H1 (cell line): ENCODE data around the gene POLA2. TPM values are rescaled to one million over a fixed set of nuclear protein-coding genes. Genes with fewer than 3 reads are reported as not detected.

Source experiments
- CTCF ChIA-PET: fragments of 300-600 bp; sonication (Branson Sonifier 250); formaldehyde crosslinking; loops from one replicate; lab custom pipeline; 2021; ENCODE audit not compliant: partially characterized antibody; lab: Charles Lee
- POLR2A ChIA-PET: fragments of 300-600 bp; sonication (Branson Sonifier 250); formaldehyde crosslinking; loops from one replicate; lab custom pipeline; 2021; ENCODE audit warnings: inconsistent platforms; ENCODE audit not compliant: partially characterized antibody; lab: Charles Lee
- DNase-seq, 2 experiments: peaks; one replicate each; pipeline versions ENCODE4 v3.0.0 to v3.0.0-alpha.2; 2010 to 2022; ENCODE audit warnings: low spot score in 2 of 2, low read depth in 1 of 2, mixed read lengths in 1 of 2
- FAIRE-seq: peaks from 2 replicates; lab custom pipeline; 2011; peaks lifted over from hg19 to GRCh38; lab: Jason Lieb, UNC
- H2AFZ ChIP-seq: 2 replicates; pipeline ENCODE4 v1.8.1; 2012; ENCODE audit warnings: low read length, inconsistent platforms
- H2AK5ac ChIP-seq: 2 replicates; pipeline ENCODE4 v1.6.1; 2013; ENCODE audit warnings: low read depth, low read length
- H2BK120ac ChIP-seq: replicated peaks from 2 replicates; pipeline ENCODE3; 2013; ENCODE audit warnings: low read depth, low read length, inconsistent platforms
- H2BK12ac ChIP-seq: 2 replicates; pipeline ENCODE4 v1.6.1; 2013; ENCODE audit warnings: low read depth, low read length
- H2BK15ac ChIP-seq: 2 replicates; pipeline ENCODE4 v1.6.1; 2013; ENCODE audit warnings: low read length
- H2BK20ac ChIP-seq: 2 replicates; pipeline ENCODE4 v1.6.1; 2013; ENCODE audit warnings: low read length
- H2BK5ac ChIP-seq: 2 replicates; pipeline ENCODE4 v1.6.1; 2013; ENCODE audit warnings: low read depth, low read length
- H3K14ac ChIP-seq: 2 replicates; pipeline ENCODE4 v1.6.1; 2013; ENCODE audit warnings: inconsistent platforms; ENCODE audit not compliant: insufficient read length
- H3K18ac ChIP-seq: 2 replicates; pipeline ENCODE4 v1.6.1; 2013; ENCODE audit warnings: low read length; ENCODE audit errors: extremely low read depth
- H3K23ac ChIP-seq: 2 replicates; pipeline ENCODE4 v1.6.1; 2013; ENCODE audit warnings: inconsistent platforms; ENCODE audit not compliant: insufficient read length
- H3K23me2 ChIP-seq: 2 replicates; pipeline ENCODE4 v1.6.1; 2013; ENCODE audit warnings: low read depth, low read length
- H3K27ac ChIP-seq: 2 replicates; pipeline ENCODE4 v1.6.1; 2011; ENCODE audit warnings: low read depth, low read length, inconsistent platforms
- H3K27me3 ChIP-seq, 4 experiments: replicated peaks in 1 of 4; 1 replicate in 1 of 4; 2 replicates in 3 of 4; pipeline versions ENCODE4 v1.6.1 to v1.8.1; 2011 to 2013; ENCODE audit warnings: low read length in 3 of 4, mild to moderate bottlenecking in 3 of 4, inconsistent platforms in 2 of 4, mixed read lengths in 2 of 4, moderate library complexity in 1 of 4; ENCODE audit not compliant: control insufficient read depth in 3 of 4, insufficient read depth in 3 of 4; ENCODE audit errors: extremely low read depth in 1 of 4
- H3K36me3 ChIP-seq, 4 experiments: 2 replicates each; pipeline versions ENCODE4 v1.6.1 to v1.8.1; 2011 to 2013; ENCODE audit warnings: mild to moderate bottlenecking in 4 of 4, low read length in 3 of 4, moderate library complexity in 2 of 4, control low read depth in 1 of 4, inconsistent platforms in 1 of 4; ENCODE audit not compliant: insufficient read depth in 4 of 4, control insufficient read depth in 2 of 4
- H3K4ac ChIP-seq: replicated peaks from 2 replicates; pipeline ENCODE3; 2013; ENCODE audit warnings: low read length, low read depth, mixed read lengths, inconsistent platforms; ENCODE audit not compliant: insufficient read length
- H3K4me1 ChIP-seq, 4 experiments: replicated peaks in 1 of 4; 1 replicate in 1 of 4; 2 replicates in 3 of 4; pipeline versions ENCODE4 v1.6.1 to v1.8.1; 2011 to 2013; ENCODE audit warnings: low read length in 3 of 4, inconsistent platforms in 2 of 4, mixed read lengths in 1 of 4; ENCODE audit not compliant: insufficient read depth in 4 of 4, control insufficient read depth in 3 of 4
- H3K4me2 ChIP-seq, 2 experiments: 2 replicates each; pipeline versions ENCODE4 v1.6.1 to v1.8.1; 2011 to 2013; ENCODE audit warnings: low read depth in 2 of 2, low read length in 2 of 2, control low read depth in 1 of 2, inconsistent platforms in 1 of 2, mild to moderate bottlenecking in 1 of 2; ENCODE audit not compliant: insufficient read depth in 1 of 2
- H3K4me3 ChIP-seq, 4 experiments: fragments of 200-600, 300-600 bp in 1 of 4; sonication (generic), shearing (Covaris generic), sonication (Bioruptor Twin) in 1 of 4; 2 replicates each; pipeline versions ENCODE4 v1.5.1 to v1.8.1; 2011 to 2016; ENCODE audit warnings: low read length in 4 of 4, low read depth in 3 of 4, control low read depth in 2 of 4, inconsistent platforms in 2 of 4, mild to moderate bottlenecking in 2 of 4, mixed read lengths in 1 of 4, moderate library complexity in 1 of 4; ENCODE audit not compliant: insufficient read depth in 2 of 4; ENCODE audit errors: extremely low read depth in 1 of 4
- H3K56ac ChIP-seq: replicated peaks from 2 replicates; pipeline ENCODE3; 2013; ENCODE audit warnings: low read depth, mild to moderate bottlenecking, mixed read lengths, low read length, inconsistent platforms; ENCODE audit not compliant: insufficient read length
- H3K79me1 ChIP-seq: 2 replicates; pipeline ENCODE4 v1.6.1; 2013; ENCODE audit warnings: low read depth, low read length, control low read depth
- H3K79me2 ChIP-seq, 2 experiments: 2 replicates each; pipeline versions ENCODE4 v1.6.1 to v1.8.1; 2012 to 2013; ENCODE audit warnings: low read length in 2 of 2, mild to moderate bottlenecking in 2 of 2, inconsistent platforms in 1 of 2; ENCODE audit not compliant: insufficient read depth in 2 of 2, control insufficient read depth in 1 of 2
- H3K9ac ChIP-seq, 4 experiments: replicated peaks in 1 of 4; 1 replicate in 1 of 4; 2 replicates in 3 of 4; pipeline versions ENCODE4 v1.6.1 to v1.8.1; 2011 to 2013; ENCODE audit warnings: low read depth in 3 of 4, low read length in 3 of 4, control low read depth in 2 of 4, mild to moderate bottlenecking in 2 of 4, moderate library complexity in 2 of 4, inconsistent platforms in 1 of 4; ENCODE audit errors: extremely low read depth in 1 of 4
- H3K9me3 ChIP-seq, 2 experiments: 2 replicates each; pipeline versions ENCODE4 v1.6.1 to v1.8.1; 2012 to 2013; ENCODE audit warnings: mild to moderate bottlenecking in 2 of 2, moderate library complexity in 2 of 2, control low read depth in 1 of 2, inconsistent platforms in 1 of 2, low read depth in 1 of 2, low read length in 1 of 2, mixed read lengths in 1 of 2; ENCODE audit not compliant: insufficient read depth in 2 of 2
- H4K20me1 ChIP-seq, 2 experiments: replicated peaks in 1 of 2; 2 replicates each; pipeline versions ENCODE3 to v1.8.1; 2011 to 2013; ENCODE audit warnings: inconsistent platforms in 2 of 2, low read length in 2 of 2, mild to moderate bottlenecking in 1 of 2; ENCODE audit not compliant: insufficient read depth in 2 of 2, control insufficient read depth in 1 of 2
- H4K5ac ChIP-seq: 2 replicates; pipeline ENCODE4 v1.6.1; 2013; ENCODE audit warnings: low read length, low read depth, mixed read lengths, inconsistent platforms; ENCODE audit not compliant: insufficient read length
- H4K8ac ChIP-seq: 2 replicates; pipeline ENCODE4 v1.8.0; 2013; ENCODE audit warnings: mild to moderate bottlenecking, moderate library complexity, low read length, inconsistent platforms; ENCODE audit not compliant: insufficient read depth; ENCODE audit errors: extremely low read depth
- H4K91ac ChIP-seq: replicated peaks from 2 replicates; pipeline ENCODE3; 2013; ENCODE audit warnings: low read length, mixed read lengths, inconsistent platforms; ENCODE audit not compliant: insufficient read length
- SP4 ChIP-seq: IDR thresholded peaks from 2 replicates; pipeline ENCODE4 v1.6.1; 2012; ENCODE audit warnings: low read length, inconsistent platforms
- TBP ChIP-seq: IDR thresholded peaks from 2 replicates; pipeline ENCODE4 v1.6.1; 2011; ENCODE audit warnings: low read depth, low read length, improper control_type of control experiment
- WGBS, 2 experiments: shearing (Covaris generic) in 1 of 2; methylation state at CpG; one replicate each; pipeline versions ENCODE4 v1.1.6 to v1.1.7; 2013 to 2015; ENCODE audit warnings: low lambda C conversion rate in 2 of 2, mixed read lengths in 2 of 2, inconsistent platforms in 1 of 2, low coverage in 1 of 2, missing lambda C conversion rate in 1 of 2; ENCODE audit not compliant: insufficient replicate concordance in 2 of 2, insufficient coverage in 1 of 2, insufficient read length in 1 of 2; ENCODE audit errors: extremely low coverage in 1 of 2, missing lambda C conversion rate in 1 of 2; 5-methylcytosine and 5-hydroxymethylcytosine counted together
- polyA plus RNA-seq, 7 experiments: library from polyadenylated mRNA; depleted of rRNA in 3 of 7; stranded (reverse) in 5 of 7; unstranded in 2 of 7; fragments of >200 nt in 5 of 7; fragments of 200-250 nt in 2 of 7; gene quantifications; 1 replicate in 5 of 7; 2 replicates in 1 of 7; 4 replicates in 1 of 7; pipeline versions ENCODE4 v1.2.1 to v1.2.3, GENCODE V29; 2011 to 2013; ENCODE audit warnings: missing spikeins in 2 of 7, mixed read lengths in 2 of 7
- total RNA-seq: library from RNA; stranded (reverse); fragmentation: NEBNext Ultra II Directional; extraction: Animal tissue kit (Norgen Biotek cat#: 25700); gene quantifications from 2 replicates; pipeline ENCODE4 v1.2.1, GENCODE V29; 2021

Gene POLA2
- total and polyA plus RNA-seq, 2 of the 8 experiments (the other 6 are each of a cell fraction or from before 2014, with no cell fraction given): 31.2 to 55.9 TPM

- no peaks in the 10 kb centered on the region for H3K27me3 ChIP-seq
- H3K14ac ChIP-seq: no peak overlapping the region
- H3K9ac ChIP-seq: no peak overlapping the region; a peak in 1 of 7 replicates
- no peaks in the 10 kb centered on the region for H3K23me2 ChIP-seq
- no peak overlapping the region for H3K27ac ChIP-seq
- no peak overlapping the region for H4K91ac ChIP-seq
- H3K79me2 ChIP-seq: no peaks in the 10 kb centered on the region
- H3K4ac ChIP-seq: no peak overlapping the region
- H3K18ac ChIP-seq: no peak overlapping the region
- no peak for DNase-seq
- H3K4me2 ChIP-seq: no peak overlapping the region
- no peak overlapping the region for H4K8ac ChIP-seq
- ChIA-PET CTCF (interaction anchor here (0.7 to 2.3 kb wide), 9 partner anchors 9 to 390 kb away, joined by 3 to 11 read pairs (median 3); no protein-coding TSS in a partner anchor), POLR2A (interaction anchor here (0.6 to 3.5 kb wide), 8 partner anchors 10 to 118 kb away, joined by 3 to 29 read pairs (median 4); partner anchors contain the start of gene CAPN1)
- WGBS, 2 experiments: 82% methylated on average over 22 of the region's 23 CpGs; no CpG with 5 or more reads in 1 of the 2 experiments
- no peaks in the 10 kb centered on the region for H4K20me1 ChIP-seq
- H2AK5ac ChIP-seq: no peak overlapping the region
- H2BK120ac ChIP-seq: no peak overlapping the region
- H2BK5ac ChIP-seq: peak overlapping the region; percentile 24; the same call in 1 of the 2 replicates
- no peak overlapping the region for H2BK15ac ChIP-seq
- no peaks in the 10 kb centered on the region for H3K36me3 ChIP-seq
- H4K5ac ChIP-seq: no peak overlapping the region
- H3K56ac ChIP-seq: no peak overlapping the region
- no peaks in the 10 kb centered on the region for H3K9me3 ChIP-seq
- H2BK20ac ChIP-seq: no peak overlapping the region
- no peak for FAIRE-seq
- no peak overlapping the region for H3K23ac ChIP-seq
- no peak overlapping the region for H2AFZ ChIP-seq
- H3K4me3 ChIP-seq: no peak overlapping the region
- H2BK12ac ChIP-seq: no peak overlapping the region
- TF ChIP-seq TBP (no peak), SP4 (no peak)
- H3K79me1 ChIP-seq: no peaks in the 10 kb centered on the region
- no peaks in the 10 kb centered on the region for H3K4me1 ChIP-seq
Observed at GRCh38 chr11:65236194-65237059, 25.3 kb upstream of the POLA2 start.
